GM12874 (cell line): ENCODE results near the gene SRGAP3.

Experiments used
- TF ChIP-seq, protein P1 (sequence below): IDR thresholded peaks from 2 replicates; pipeline ENCODE4 v1.5.1; 2011; ENCODE audit warnings: low read depth, mild to moderate bottlenecking, control low read depth, low read length, moderate library complexity; ENCODE audit not compliant: insufficient read depth

SRGAP3 gene

DNA sequence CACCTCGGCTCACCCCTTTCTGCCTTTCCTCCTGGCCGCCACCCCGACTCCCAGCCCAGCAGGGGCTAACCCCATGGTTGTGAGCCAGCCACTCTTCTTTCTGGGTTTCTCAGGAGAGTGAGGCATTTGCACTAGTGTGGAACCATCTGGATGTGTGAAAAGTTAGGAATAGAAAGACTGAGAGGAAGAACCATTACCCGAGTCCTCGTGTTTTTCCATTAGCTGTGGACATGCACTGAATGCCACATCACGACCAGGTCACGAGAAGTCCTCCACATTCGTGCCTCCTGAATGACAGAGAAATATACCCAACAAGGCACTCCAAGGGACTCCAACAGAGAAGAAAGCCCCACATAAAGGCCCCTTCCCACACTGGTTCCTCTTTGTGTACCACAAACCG, 268.1 kb downstream of the SRGAP3 start:
- TF ChIP-seq, protein P1, sequence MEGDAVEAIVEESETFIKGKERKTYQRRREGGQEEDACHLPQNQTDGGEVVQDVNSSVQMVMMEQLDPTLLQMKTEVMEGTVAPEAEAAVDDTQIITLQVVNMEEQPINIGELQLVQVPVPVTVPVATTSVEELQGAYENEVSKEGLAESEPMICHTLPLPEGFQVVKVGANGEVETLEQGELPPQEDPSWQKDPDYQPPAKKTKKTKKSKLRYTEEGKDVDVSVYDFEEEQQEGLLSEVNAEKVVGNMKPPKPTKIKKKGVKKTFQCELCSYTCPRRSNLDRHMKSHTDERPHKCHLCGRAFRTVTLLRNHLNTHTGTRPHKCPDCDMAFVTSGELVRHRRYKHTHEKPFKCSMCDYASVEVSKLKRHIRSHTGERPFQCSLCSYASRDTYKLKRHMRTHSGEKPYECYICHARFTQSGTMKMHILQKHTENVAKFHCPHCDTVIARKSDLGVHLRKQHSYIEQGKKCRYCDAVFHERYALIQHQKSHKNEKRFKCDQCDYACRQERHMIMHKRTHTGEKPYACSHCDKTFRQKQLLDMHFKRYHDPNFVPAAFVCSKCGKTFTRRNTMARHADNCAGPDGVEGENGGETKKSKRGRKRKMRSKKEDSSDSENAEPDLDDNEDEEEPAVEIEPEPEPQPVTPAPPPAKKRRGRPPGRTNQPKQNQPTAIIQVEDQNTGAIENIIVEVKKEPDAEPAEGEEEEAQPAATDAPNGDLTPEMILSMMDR = no peak

DNA sequence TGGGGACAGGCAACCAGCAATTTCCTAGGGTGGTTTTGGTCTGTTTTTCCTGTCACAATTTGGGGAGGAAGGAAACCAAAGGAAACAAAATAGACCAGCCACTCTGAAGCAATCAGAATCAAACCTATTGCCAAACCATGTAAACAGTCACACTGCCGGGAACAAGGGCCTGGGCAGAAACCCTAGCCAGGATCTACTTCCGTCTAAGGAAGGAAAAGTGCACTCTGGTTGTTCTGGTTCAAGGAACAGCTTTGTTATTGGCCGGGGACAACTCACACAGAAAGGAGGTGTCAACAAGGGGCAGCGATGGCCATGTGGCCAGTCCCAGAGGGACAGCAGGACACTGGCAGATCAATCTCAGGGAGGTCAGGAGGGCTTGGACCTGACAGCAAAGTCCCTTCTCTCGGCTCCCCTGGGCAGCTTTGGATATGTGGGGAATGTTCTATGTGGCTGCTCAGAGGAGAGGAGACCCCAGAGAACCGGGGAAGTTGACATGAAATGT, 268.6 kb downstream of the SRGAP3 start:
- TF ChIP-seq, protein P1 = no peak

- TF ChIP-seq, protein P1 = no peak
Measured at GRCh38 chr3:8979262-8979661, 270.2 kb downstream of the SRGAP3 start.

DNA sequence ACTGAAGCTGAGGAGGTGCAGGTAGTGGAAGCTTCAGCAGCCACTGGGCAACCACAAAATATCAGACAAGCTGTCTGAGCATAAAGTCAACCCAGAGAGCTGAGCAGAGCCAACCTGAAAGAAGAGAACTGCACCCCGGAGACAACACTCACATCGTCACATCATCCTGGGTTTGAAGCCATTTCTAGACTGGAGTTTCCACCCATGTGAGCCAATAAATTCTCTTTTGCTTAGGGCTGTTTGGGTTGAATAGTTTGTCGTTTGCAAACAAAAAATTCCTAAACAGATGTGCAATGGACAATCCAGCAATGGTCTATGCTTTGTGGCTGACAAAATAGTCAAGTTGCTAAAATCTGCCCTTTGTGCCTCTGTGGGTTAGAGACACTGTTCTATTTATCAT, 270.9 kb downstream of the SRGAP3 start:
- TF ChIP-seq, protein P1 = no peak

DNA sequence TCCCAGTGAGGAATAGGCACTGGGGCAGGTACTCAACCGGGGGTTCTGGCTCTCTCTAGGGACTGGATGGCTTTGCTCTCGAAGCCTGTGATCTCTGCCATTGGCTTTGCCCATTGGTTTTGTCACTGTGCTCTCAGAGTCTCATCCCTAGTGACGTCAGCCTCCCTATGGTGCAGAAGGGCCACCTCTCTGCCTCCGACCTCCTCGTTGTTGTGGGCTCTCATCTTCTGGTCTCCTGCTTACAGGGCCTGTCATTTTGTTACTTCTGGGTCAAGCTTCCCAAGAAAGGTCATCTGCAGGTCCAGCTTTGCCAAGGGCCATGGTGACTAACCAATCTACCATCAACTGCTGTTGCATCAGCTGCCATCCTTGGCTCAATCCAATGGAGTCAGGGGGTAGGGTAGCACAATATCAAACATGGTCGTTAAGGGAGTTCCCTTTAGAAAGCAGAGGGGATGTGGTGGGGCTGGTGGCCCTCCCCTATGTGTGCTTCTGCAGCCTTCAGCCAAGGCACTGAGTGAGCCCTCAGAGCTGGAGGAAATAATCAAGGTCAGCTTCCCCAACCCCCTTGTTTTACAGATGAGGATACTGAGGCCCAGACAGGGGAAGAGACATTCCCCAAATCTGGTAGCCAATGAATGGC, 272.8 kb downstream of the SRGAP3 start:
- TF ChIP-seq, protein P1 = no peak

- TF ChIP-seq, protein P1 = no peak
Measured at GRCh38 chr3:8975081-8976020, 274.1 kb downstream of the SRGAP3 start.

- TF ChIP-seq, protein P1 = no peak
Measured at GRCh38 chr3:8974458-8974857, 275.0 kb downstream of the SRGAP3 start.
